GM18520 (cell line): ENCODE results near the gene KRTAP9-3.
"Not testable (repeated sequence)": the region's sequence is repeated elsewhere in the genome, so short reads cannot be mapped to it uniquely, and the experiment has no call there.

Source experiments
- ATAC-seq: cut with Tn5 transposase; IDR thresholded peaks from one replicate; pipeline ENCODE4 v1.9.1; 2021; ENCODE audit not compliant: unreplicated experiment

The KRTAP9-3 gene, protein sequence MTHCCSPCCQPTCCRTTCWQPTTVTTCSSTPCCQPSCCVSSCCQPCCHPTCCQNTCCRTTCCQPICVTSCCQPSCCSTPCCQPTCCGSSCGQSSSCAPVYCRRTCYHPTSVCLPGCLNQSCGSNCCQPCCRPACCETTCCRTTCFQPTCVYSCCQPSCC

DNA sequence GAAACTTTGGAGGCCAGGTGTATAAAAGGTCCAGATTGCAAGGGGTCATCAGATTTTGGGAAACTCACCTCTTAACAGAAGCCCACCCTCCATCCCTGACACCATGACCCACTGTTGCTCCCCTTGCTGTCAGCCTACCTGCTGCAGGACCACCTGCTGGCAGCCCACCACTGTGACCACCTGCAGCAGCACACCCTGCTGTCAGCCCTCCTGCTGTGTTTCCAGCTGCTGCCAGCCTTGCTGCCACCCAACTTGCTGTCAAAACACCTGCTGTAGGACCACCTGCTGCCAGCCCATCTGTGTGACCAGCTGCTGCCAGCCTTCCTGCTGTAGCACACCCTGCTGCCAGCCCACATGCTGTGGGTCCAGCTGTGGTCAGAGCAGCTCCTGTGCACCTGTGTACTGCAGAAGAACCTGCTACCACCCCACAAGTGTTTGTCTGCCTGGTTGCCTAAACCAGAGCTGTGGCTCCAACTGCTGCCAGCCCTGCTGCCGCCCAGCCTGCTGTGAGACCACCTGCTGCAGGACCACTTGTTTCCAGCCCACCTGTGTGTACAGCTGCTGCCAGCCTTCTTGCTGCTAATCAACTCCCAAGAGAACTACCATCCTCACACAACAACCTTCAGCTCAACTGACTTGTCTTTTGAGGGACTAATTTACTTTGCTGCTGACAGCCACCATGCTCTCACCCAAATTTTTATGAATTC, at the start of gene KRTAP9-3:
Gene KRTAP9-3 (plus strand): TSS at position 51 of the 707 bp plus-strand sequence. CDS start 53 bp downstream, at position 104.
- not testable (repeated sequence) for ATAC-seq

DNA sequence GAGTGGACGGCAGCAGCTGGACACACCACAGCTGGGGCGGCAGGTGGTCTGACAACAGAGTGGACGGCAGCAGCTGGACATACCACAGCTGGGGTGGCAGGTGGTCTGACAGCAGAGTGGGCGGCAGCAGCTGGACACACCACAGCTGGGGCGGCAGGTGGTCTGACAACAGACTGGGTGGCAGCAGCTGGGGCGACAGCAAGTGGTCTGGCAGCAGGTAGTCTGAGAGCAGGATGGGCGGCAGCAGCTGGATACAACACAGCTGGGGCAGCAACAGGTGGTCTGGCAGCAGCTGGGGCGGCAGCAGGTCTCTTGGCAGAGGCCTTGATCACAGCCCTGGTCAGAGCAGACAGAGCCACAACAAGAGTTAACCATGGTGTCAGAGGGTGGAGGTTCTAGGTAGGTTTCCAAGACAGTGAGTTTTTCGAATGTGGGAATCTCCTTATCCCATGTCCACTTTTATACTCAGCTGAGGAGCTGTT, 47.7 kb upstream of the KRTAP9-3 start, which contains the start of gene KRTAP4-1:
Gene KRTAP4-1 (minus strand): TSS at position 432 of the 482 bp plus-strand sequence. CDS start 57 bp downstream, at position 375.
- no peak for ATAC-seq

DNA sequence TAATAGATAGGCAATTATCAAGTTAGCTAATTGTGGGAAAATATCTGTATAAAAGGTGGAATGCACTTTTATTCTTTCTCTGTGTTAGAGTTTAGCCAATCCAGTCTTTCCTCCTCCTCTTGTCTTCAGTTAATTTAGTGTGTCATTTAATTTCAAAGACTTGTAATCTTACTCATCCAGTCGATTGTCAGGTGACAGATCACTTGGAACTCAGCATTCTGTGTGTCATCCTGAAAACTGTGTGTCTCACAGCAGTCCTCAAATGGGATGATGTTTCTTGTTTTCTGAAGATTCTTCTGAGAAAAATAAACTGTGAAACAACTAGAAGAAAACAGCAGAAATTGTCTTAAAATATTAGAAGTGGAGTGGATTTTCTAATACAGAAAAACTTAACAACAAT, 47.2 kb upstream of the KRTAP9-3 start:
- ATAC-seq = no peak

DNA sequence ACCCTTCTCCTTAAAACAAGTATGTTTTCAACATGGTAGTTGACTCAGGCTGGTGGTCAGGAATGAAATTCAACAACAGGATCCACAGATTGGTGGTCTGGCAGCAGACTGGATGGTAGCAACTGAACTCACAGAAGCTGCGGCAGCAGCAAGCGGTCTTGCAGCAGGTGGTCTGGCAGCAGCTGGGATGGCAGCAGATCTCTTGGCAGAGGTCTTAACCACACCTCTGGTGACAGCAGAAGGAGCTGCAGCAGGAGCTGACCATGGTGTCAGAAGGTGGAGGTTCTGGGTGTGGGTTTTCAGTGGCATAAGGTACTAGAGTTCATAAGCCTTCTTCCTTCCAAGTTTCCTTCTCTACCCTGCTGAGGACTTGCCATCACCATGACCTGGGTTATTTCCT, 45.4 kb upstream of the KRTAP9-3 start:
- ATAC-seq = no peak

DNA sequence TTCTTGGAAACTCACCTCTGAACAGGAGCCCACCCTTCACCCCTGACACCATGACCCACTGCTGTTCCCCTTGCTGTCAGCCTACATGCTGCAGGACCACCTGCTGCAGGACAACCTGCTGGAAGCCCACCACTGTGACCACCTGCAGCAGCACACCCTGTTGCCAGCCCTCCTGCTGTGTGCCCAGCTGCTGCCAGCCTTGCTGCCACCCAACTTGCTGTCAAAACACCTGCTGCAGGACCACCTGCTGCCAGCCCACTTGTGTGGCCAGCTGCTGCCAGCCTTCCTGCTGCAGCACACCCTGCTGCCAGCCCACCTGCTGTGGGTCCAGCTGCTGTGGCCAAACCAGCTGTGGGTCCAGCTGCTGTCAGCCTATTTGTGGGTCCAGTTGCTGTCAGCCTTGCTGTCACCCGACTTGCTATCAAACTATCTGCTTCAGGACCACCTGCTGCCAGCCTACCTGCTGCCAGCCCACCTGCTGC, 42.4 kb upstream of the KRTAP9-3 start, which contains the start of gene KRTAP9-1:
Gene KRTAP9-1 (plus strand): TSS at position 51 of the 482 bp plus-strand sequence. CDS start 0 bp downstream, at position 51.
- ATAC-seq = not testable (repeated sequence)

DNA sequence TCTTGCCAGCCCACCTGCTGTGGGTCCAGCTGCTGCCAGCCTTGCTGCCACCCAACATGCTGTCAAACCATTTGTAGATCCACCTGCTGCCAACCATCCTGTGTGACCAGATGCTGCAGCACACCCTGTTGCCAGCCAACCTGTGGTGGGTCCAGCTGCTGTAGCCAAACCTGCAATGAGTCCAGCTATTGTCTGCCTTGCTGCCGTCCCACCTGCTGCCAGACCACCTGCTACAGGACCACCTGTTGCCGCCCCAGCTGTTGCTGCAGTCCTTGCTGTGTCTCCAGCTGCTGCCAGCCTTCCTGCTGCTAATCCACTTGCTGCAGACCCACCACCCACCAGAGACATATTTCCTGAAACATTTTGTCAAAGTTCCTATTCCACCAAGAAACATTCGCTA, 41.9 kb upstream of the KRTAP9-3 start:
- ATAC-seq = no peak

DNA sequence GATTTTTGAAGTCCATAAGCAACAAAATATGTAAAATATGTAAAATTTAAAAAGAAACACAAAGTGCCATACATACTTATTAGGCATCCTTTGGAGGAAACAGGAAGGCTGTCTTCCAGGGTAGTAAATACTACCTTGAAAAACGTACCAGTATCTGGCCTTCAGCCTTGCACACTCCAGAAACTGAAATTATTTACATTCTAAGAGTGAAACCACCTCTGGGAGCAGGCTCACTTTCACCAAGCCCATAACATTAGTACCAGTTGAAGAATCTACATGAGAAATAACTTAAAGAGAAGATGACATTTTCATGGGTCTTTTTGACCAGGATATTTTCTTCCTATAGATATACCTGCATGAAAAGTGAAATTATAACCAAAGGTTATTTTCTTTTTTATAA, 36.2 kb upstream of the KRTAP9-3 start:
- ATAC-seq = no peak

DNA sequence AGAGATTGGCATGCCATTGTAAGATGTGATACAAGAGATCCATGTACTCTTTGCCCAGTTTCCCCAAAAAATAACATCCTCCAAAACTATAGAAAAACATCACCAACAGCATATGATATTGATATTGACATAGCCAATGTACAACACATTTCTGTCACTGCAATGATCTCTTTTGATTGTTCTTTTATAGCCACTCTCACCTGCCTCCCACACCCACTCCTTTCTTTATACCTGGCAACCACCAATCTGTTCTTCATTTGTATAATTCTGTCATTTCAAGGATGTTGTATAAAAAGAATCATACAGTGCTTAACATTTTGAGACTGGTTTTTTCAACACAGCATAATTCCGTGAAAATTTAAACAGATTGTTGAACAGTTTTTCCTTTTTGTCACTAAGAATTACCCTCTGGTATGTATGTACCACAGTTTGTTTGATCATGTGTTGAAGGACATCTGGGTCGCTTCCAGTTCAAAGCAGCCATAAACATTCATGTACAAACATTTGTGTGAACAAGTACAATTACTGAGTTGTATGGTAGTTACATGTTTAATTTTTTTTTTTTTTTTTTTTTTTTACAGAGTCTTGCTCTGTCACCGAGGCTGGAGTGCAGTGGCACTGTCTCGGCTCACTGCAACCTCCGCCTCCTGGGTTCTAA, 32.7 kb upstream of the KRTAP9-3 start:
- ATAC-seq = no peak

DNA sequence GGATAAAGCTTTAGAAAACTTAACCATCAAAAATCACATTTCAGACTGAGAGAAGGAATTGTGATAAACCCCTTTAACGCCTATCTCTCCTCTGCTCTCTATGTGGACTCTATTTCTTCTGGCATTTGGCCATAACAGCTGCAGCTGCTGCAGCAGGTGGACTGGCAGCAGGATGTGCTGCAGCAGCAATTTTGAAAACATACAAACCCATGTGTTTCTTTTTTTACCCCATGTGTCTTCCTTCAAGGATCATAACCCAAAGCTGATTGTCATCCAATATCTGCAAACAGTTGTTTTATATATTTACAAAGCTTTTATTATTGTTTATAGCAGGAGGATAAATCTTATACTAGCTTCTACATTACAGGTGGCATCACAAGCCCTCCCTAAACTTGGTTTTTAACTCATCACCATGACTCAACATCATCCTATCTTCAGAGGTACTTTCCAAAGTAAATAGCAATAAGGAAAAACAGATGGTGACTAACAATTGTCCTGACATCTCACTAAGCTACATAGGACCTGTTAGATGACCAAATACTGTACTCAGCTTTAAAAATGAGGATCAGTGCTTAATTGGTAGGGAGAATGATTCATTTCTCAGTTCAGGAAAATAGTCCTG, 20.3 kb upstream of the KRTAP9-3 start:
- ATAC-seq = no peak

DNA sequence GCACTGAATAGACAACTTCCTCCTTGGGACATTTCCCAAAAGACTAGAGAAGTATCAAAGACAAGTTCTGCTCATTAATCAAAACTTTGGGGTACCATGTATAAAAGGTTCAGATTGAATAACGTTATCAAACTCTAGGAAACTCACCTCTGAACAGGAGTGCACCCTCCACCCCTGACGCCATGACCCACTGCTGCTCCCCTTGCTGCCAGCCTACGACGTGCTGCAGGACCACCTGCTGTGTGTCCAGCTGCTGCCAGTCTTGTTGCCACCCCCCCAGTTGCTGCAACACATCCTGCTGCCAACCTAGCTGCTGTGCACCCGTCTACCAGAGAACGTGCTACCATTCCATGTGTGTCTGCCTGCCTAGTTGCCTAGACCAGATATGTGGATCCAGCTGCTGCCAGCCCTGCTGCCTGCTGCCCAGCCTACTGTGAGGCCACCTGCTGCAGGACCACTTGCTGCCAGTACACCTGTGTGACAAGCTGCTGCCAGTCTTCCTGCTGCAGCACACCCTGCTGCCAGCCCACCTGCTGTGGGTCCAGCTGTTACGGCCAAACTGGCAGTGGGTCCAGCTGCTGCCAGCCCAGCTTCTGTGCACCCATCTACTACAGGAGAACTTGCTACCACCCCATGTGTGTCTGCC, 19.6 kb upstream of the KRTAP9-3 start:
- no peak for ATAC-seq

DNA sequence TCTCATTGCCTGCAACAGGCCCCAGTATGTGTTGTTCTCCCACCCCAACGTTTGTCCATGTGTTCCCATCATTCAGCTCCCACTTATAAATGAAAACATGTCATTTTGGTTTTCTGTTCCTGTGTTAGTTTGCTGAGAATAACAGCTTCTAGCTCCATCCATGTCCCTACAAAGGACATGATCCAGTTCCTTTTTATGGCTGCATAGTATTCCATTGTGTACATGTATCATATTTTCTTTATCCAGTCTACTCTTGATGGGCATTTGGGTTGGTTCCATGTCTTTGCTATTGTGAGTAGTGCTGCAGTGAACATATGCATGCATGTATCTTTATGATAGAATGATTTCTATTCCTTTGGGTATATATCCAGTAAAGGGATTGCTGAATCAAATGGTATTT, 16.6 kb upstream of the KRTAP9-3 start:
- no peak for ATAC-seq

DNA sequence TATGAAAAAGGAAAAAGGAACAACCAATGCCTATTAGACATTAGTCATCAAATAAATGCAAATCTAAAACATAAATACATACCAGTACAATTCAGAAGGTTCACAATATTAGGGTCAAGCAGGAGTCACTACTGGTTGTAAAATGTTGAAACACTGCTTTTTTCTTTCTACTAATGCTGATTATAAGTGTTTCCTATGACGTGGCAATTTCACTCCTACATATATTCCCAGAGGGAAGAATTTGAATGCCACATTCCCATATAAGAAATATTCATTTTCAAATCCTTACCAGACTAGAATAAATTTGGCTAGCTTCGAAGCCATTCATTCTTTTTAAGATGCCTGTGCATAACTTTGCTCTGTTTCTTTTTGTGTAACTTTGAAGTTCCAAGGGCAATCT, 8.4 kb upstream of the KRTAP9-3 start:
- no peak for ATAC-seq

DNA sequence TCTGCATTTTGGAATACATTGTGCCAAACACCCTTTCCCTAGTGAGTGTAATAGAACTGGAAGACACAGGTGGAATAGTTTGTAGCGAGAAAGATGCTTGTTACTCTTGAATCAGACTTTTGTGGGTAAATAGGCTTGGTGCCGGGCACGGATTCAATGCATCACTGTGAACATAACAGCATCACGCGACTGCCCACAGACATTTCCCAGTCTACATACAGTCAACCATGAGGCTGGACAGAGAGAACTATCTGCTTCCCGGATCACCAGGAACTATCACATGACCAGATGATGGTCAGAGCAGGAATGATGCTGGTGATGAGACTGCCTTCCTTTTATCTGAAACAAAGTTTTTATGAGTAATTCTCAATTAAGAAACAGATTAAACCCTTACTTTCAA, 6.2 kb upstream of the KRTAP9-3 start:
- no peak for ATAC-seq

DNA sequence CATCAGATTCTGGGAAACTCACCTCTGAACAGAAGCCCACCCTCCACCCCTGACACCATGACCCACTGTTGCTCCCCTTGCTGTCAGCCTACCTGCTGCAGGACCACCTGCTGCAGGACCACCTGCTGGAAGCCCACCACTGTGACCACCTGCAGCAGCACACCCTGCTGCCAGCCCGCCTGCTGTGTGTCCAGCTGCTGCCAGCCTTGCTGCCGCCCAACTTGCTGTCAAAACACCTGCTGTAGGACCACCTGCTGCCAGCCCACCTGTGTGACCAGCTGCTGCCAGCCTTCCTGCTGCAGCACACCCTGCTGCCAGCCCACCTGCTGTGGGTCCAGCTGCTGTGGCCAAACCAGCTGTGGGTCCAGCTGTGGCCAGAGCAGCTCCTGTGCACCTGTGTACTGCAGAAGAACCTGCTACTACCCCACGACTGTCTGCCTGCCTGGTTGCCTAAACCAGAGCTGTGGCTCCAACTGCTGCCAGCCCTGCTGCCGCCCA, 5.6 kb upstream of the KRTAP9-3 start, which contains the start of gene KRTAP9-2:
Gene KRTAP9-2 (plus strand): TSS at position 51 of the 498 bp plus-strand sequence. CDS start 7 bp downstream, at position 58.
- not testable (repeated sequence) for ATAC-seq

DNA sequence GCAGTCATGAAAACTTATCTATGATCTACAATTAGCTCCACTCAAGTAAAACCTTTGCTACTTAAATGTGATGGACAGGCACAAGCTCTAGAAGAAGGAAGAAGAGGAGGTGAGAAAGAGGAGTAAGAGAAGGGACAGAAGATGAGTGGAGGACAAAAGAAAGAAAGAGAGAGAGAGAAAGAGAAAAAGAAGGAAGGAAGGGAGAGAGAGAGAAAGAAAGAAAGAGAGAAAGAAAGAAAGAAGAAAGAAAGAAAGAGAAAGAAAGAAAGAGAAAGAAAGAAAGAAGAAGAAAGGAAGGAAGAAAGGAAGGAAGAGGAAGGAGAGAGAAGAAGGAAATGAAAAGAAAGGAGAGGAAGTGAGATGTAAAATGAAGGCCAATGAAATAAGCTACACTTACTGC, 2.2 kb upstream of the KRTAP9-3 start:
- ATAC-seq = no peak

DNA sequence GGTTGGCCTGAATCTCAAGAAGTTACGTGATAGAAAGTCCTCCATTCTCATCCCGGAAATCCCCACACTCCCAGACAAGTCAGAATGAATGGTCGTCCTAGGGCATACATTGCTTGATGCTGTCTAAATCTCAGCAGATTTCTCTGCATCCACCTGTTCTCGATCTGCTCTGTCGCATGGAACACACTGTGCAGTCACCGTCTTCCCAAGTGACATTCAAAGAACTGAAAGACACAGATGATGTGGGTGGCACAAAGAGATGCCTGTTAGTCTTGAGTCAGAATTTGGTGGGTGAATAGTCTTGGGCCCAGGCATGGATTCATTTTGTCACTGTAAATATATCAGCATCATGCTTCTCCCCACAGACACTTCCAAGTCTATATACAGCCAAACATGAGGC, 518 bp upstream of the KRTAP9-3 start:
- no peak for ATAC-seq

DNA sequence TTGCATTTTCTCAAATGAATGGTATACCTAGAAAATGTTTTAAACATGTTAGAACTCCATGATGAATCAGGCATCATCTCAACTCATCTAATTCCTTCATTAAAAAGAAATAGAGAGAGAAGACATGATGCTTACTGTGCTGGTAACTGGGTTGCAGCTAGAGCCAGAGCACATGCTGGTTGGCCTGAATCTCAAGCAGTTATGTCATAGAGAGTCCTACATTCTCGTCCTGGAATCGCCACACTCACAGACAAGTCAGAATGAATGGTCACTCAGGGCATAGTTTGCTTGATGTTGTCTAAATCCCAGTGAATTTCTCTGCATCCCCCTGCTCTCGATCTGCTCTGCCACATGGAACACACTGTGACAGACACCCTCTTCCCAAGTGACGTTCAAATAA, 4.9 kb downstream of the KRTAP9-3 start:
- not testable (repeated sequence) for ATAC-seq

DNA sequence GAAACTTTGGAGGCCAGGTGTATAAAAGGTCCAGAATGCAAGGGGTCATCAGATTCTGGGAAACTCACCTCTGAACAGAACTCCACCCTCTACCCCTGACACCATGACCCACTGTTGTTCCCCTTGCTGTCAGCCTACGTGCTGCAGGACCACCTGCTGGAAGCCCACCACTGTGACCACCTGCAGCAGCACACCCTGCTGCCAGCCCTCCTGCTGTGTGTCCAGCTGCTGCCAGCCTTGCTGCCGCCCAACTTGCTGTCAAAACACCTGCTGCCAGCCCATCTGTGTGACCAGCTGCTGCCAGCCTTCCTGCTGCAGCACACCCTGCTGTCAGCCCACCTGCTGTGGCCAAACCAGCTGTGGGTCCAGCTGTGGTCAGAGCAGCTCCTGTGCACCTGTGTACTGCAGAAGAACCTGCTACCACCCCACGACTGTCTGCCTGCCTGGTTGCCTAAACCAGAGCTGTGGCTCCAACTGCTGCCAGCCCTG, 5.7 kb downstream of the KRTAP9-3 start, which contains the start of gene KRTAP9-8:
Gene KRTAP9-8 (plus strand): TSS at position 51 of the 489 bp plus-strand sequence. CDS start 53 bp downstream, at position 104.
- ATAC-seq = not testable (repeated sequence)

DNA sequence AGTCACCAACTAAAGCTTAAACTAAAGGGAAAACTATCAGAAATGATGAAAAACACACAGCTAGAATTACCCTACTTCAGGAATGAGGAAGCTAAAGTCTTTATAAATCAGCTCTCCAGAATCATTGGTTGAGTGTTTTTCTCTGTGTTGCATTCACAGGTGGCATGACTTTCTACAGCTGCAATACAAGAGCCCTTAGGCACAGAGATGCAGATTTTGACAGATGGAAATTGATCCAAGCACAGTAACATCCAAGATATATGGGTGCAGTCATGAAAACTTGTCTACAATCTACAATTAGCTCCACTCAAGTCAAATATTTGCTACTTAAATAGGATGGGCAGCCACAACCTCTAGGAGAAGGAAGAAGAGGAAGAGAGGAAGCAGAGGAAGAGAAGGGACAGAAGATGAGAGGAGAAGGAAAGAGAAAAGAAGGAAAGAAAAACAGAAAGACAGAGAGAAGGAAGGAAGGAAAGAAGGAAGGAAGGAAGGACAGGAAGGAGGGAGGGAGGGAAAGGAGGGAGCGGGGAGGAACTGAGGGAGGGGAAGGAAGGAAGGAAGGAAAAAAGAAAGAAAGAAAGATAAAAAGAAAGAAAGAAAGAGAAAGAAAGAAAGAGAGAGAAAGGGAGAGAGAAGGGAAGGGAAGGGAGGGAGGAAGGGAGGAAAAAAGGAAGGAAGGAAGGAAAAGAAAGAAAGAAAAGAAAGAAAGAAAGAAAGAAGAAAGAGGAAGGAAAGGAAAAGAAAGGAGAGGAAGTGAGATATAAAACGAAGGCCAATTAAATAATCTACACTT, 14.9 kb downstream of the KRTAP9-3 start:
- ATAC-seq = not testable (repeated sequence)
